ENCODE results near the gene PLGRKT.
"Not testable (repeated sequence)": the region's sequence is repeated elsewhere in the genome, so short reads cannot be mapped to it uniquely, and the experiment has no call there.

Gene PLGRKT

DNA sequence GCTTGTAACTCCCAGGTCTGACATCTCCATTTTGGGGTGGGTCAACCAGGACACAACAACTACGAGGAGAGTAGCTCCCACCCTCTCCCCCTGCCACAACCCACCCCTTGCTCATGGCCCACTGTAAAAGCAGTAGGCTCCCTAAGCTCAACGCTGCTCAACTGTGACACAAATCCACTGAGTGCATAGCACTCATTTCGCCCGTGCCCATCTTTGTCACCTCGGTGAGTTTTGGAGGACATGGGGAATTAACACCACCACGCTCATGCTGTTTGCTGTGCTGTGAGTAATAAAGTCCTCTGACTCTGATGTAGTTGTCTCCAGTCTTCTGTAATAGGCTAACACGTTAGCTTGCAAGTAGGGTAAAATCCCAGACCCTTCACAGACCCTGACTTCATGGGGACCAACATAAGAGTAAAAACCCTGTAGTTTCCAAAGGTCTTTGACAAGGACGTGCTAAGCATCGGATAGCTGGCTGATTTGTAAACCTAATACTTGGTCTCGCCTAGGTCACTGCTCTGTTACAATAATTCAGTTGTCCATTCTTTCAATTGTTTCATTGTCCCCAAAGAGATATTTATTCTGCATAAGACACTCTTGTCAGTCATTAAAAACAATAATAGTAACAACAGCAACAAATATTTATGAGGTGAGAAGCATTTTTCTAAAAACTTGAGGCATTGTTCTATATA is 7.7 kb downstream of the PLGRKT start:
- no peak for DNase-seq (ENCODE audit: low read depth)

GRCh38 chr9:5428794-5429528 is 8.8 kb downstream of the PLGRKT start:
- DNase-seq (ENCODE audit: low read depth) = no peak

DNA sequence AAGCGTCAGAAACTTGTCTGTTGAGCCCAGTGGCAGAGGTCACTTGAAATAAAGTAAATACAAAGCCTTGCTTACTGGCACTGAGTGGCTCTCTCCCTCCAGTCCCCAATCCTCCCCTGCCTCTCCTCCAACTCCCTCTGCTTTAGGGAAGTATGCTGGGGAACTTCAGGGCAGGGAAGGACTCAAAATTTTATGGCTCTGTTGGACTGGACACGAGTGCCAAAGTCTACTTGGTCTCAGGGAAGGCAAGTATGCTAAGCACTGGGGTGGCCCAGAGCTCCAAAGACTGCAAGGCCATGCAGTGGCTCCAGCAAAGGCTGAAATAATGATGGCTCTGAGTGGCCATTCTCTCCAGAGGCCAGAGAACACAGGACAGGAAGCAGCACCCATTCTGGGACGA is 9.6 kb downstream of the PLGRKT start:
- DNase-seq (ENCODE audit: low read depth) = no peak

DNA sequence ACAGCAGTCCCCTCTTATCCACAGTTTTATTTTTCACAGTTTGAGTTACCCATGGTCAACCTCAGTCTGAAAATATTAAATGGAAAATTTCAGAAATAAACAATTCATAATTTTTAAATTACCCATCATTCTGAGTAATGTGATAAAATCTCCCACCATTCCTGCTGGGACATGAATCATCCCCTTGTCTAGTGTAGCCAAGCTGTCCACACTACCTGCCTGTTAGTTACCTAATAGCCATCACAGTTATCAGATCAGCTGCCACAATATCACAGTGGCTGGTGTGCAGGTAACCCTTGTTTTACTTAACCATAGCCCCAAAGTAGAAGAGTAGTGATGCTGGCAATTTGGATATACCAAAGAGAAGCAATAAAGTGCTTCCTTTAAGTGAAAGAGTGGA is 10.7 kb downstream of the PLGRKT start:
- DNase-seq (ENCODE audit: low read depth) = no peak

DNA sequence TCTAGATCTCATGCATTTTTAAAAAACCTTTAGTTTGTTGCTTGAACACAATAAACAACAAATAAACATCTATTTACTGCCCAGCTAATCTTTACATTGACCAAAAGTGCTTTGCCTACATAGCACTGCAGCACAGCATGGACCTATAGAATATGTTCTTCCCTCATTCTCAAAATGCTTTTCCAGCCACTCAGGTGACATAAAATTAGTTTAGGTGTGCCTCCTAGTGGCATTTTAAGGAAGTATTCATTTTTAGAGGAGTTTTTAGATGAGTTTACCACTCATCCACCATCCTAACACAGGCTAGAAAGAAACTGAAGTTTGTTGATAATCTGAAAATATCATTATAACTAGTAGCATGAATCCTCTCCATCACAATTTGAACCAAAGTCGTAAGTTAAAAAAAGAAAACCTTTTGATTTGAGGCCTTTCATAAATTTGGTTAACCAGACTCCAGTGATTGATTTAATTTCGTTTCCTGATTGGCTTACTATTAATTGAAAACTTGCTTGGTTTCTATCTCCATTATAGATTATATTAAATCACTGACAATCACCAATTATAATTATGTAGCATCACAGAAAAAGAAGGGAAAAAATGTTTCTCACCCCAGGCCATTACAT is 12.6 kb downstream of the PLGRKT start:
- no peak for DNase-seq (ENCODE audit: low read depth)

DNA sequence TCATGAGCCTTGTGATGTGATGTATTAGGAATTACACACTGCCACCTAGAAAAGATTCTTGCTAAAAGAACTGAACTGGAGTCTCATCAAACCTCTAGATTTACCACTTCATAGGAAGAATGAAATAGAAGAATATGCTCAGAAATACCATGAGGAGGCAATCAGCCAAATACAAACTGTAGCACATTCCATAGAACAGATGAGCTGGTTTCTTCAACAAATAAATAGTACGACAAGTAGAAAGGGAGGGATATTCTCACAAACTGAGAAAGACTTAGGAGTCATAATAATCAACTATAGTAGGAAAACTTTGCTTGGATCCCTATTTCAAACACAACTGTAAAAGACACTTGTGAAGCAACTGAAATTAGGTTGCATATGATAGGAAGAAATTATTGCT is 15.4 kb downstream of the PLGRKT start:
- no peak for DNase-seq (ENCODE audit: low read depth)

- no peak for DNase-seq (ENCODE audit: low read depth)
Measured at GRCh38 chr9:5421163-5421562, 16.6 kb downstream of the PLGRKT start.

DNA sequence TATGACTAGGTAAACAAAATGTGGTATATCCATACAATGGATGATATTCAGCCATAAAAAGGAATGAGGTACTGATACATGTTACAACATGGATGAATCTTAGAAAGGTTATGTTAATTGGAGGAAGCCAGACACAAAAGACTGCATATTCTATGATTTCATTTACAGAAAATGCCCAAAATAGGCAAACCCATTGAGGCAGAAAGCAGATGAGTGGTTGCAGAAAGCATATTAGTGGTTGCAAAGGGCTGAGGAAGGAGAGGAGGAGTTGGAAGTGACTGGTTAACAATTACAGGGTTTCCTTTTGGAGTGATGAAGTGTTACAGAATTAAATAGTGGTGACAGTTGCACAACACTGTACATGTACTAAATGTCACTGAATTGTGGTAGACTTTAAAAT is 17.7 kb downstream of the PLGRKT start:
- DNase-seq (ENCODE audit: low read depth) = no peak

DNA sequence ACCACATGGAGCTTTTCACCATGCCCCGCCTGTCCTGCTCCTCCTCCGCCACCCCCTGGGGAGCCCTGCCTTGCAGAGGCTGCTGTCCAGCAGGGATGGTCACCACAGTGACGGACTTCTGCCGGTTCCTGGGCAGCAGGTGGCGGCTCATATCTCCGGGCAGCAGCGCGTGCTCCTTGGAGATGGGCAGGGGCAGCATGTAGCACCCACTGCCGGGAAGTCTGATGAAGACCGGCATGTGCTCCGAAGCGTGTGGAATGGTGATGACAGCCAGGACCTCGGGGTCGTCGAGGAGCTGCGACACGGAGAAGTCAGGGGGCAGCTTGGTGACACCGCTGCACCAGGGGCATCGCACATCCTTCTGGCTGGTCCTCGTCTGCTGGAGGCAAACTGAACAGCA is 19.2 kb downstream of the PLGRKT start:
- DNase-seq (ENCODE audit: low read depth) = no peak

GRCh38 chr9:5416953-5417352 is 20.8 kb downstream of the PLGRKT start:
- DNase-seq (ENCODE audit: low read depth) = no peak

DNA sequence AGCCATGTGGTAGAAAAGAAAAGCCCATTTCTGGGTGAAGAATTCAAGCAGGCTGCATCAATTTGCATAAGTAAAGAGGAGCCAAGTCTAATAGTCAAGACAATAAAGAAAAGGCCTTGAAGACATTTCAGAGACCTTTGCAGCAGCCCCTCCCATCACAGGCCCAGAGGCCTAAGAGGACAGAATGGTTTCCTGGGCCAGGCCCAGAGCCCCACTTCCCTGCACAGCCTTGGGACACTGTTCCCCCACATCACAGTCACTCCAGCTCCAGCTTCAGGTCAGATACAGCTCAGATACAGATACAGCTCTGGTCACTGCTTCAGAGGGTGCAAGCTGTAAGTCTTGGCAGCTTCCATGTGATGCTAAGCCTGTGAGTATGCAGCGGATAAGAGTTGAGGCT is 29.1 kb downstream of the PLGRKT start:
- no peak for DNase-seq (ENCODE audit: low read depth)

- DNase-seq (ENCODE audit: low read depth) = no peak
Measured at GRCh38 chr9:5402217-5402616, 35.5 kb downstream of the PLGRKT start.

DNA sequence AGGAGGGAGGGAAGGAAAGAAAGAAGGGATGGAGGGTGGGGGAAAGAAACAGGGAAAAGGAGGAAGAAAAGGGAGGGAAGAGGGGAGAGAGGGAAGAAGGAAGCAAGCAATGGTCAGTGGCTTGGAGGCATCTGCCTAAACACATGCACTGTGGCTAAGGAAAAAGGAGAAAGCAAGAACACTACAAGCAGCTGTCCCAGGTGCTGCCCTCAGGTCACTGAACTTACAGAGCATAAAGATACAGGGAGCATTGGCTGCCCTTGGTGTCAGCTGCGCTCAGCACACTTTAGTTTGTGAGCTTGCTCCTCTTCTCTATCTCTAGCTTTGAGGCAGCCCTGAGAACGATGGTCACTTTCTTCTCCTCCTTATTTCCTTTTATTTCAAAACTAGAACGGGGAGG is 40.2 kb downstream of the PLGRKT start:
- DNase-seq (ENCODE audit: low read depth) = not testable (repeated sequence)

DNA sequence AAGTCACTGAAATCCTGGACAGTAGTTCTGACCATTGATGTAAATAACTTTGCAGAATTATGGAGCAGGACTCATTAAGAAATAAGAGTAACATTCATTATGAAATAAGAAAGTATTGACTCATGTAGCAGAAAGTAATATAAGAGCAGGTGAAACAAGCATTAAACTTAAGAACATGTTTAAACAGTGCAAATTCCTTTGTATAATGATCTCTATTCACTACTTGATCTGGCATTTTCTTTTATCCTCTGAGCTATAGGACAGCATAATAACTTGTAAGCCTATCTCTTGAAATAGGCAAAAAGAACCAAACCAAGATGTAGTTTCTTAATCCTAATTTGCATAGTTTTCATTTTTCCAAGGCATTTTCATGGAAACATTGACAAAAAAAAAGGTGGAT is 42.3 kb downstream of the PLGRKT start:
- DNase-seq (ENCODE audit: low read depth) = no peak

GRCh38 chr9:5393976-5394375 is 43.7 kb downstream of the PLGRKT start:
- DNase-seq (ENCODE audit: low read depth) = not testable (repeated sequence)

GRCh38 chr9:5393497-5393896 is 44.2 kb downstream of the PLGRKT start:
- no peak for DNase-seq (ENCODE audit: low read depth)

DNA sequence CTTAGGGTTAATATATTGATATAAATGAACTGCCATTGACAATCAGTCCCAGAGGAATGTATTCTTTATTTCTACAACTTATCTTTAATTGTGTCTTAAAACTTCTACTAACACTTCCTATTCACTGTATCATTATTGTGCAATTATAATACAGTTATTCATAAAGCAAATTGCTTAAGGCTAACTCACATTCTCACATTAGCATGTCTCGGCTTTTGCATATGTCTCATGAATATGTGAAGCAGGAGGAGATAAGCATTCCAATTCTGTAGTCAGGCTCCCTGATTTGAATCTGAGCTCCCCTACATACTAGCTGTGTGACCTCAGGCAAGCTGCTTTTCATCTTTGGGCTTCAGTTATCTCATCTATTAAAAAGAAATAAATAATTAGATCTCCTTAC is 45.4 kb downstream of the PLGRKT start:
- DNase-seq (ENCODE audit: low read depth) = no peak

DNA sequence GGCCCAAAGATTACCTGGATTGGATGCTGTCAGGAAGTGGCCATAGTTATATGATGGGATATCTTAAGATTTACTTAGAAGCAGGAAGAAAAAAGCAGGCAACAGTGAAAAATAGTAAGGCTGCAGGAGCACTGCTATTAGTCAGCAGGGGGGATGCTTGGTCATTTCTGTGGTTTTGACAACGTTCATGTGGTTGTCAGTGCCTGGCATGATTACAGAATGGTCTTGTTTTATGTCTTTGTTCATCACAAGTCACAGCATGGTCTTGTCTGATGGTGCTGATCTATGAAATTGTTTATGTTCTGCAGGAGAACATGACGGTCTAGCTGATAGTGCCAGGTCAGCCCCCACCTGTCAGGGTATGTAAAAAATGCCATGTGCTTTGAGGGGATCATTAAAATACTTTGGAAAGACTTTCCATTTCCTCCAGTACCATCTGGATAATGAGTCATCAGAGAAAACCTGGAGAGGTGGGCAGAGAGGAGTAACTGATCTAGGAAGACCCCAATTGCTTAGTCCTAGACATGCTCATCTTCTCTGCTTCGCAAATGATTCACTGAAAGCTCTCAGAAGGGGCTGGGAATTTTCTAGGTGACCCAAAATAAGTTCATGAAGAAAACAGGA is 48.5 kb downstream of the PLGRKT start:
- no peak for DNase-seq (ENCODE audit: low read depth)

GRCh38 chr9:5388026-5388819 is 49.5 kb downstream of the PLGRKT start:
- no peak for DNase-seq (ENCODE audit: low read depth)

DNA sequence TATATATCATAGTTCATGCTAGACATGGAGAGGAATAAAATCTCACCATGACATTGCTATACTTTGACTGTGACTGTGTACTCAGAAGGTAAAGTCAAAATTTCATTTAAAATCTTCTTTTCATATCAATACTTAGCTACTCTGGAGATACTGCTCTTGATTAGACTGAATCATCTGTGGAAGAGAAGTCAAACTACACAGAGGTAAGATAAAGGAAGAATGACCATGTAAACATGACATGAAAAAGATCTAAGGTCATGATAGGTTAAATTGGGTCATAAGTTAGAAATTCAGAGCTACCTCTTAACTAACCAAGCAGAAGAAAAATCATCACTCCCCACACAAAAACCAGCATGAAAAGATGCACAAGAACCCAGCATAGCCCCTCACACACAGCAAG is 53.3 kb downstream of the PLGRKT start:
- no peak for DNase-seq (ENCODE audit: low read depth)

DNA sequence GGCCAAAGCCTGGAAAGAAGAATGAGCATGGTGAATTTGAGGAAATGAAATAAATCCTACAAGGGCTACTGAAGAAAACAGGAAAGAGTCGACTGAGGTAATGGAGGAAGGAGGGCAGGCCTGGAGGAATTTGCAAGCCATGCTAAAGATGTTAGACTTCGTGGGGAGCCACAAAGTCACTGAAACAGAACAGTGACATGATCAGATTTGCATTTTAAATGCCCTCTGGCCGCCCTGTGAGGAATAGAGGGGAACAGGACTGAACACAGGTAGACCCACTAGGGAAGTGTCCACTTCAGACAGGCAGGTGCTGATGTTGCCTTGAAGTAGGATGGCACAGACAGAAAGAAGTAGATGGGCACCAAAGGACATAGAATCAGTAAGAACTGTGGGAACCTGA is 55.2 kb downstream of the PLGRKT start:
- DNase-seq (ENCODE audit: low read depth) = no peak

DNA sequence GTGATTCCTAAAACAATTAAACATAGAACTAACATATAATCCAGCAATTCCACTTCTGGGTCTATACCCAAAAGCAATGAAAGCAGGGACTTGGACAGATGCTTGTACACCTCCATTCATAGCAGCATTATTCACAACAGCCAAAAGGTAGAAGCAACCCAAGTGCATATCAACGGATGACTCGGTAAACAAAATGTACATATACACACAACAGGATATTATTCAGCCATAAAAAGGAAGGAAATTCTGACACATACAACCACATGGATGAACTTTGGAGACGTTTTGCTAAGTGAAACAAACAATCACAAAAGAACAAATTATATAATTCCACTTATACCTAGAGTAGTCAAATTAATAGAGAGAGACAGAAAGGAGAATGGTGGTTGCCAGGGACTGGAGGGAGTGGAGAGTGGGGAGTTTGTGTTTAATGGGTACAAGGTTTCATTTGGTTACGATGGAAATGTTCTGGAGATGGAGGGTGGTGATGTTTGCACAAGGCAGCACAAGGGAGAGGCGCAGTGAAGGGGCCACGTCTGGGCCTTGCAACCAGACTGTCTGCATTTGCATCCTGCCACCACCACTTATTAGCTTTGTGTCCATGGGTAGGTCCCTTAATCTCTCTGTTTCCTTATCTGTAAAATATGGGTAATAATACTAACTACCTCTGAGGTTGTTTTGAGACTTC is 61.8 kb downstream of the PLGRKT start:
- DNase-seq (ENCODE audit: low read depth) = no peak
